ENCODE data around the gene F12. TPM values are rescaled to one million over a fixed set of nuclear protein-coding genes. Genes with fewer than 3 reads are reported as not detected.

The F12 gene
- total and polyA plus RNA-seq, 2 donors (not counting 3 experiments of a cell fraction or from before 2014, with no cell fraction given), result 1.00 to 1.4 TPM

- H3K27ac ChIP-seq (ENCODE audit: insufficient read depth, low read depth, low read length), result no peak overlapping the region
- POLR2A ChIA-PET, result interaction anchor here (0.5 to 2.7 kb wide), 3 partner anchors 20 to 67 kb away, joined by 3 to 12 read pairs (median 3); no protein-coding TSS in a partner anchor
- intact Hi-C loops (cut with micrococcal nuclease) (loop anchor here (1.0 to 5.0 kb wide), 6 partner anchors 36 to 278 kb away; partner anchors contain the start of genes GRK6, LMAN2 and PDLIM7), dilution Hi-C loops (cut with MboI; ENCODE audit: extremely low pct_ligation_motif_present, low sequenced_read_pairs) (no loop called here)
- no peak overlapping the region for H3K4me2 ChIP-seq (ENCODE audit: insufficient read depth, low read length)
- no peaks in the 10 kb centered on the region for H4K20me1 ChIP-seq (replicated peaks; ENCODE audit: control insufficient read depth, extremely low read depth, insufficient read depth, low read length)
- no peaks in the 10 kb centered on the region for H3K36me3 ChIP-seq (ENCODE audit: control insufficient read depth in 2 of 2, extremely low read depth in 1 of 2, insufficient read depth in 2 of 2, low read length in 2 of 2)
- no peak overlapping the region for H3K9ac ChIP-seq (replicated peaks; ENCODE audit: extremely low read depth, insufficient read depth, low read length)
- no TSS peak for BruUV-seq (replicated peaks)
- DNase-seq (ENCODE audit: low read depth, low spot score) (peak; percentile 88), FAIRE-seq (peak; percentile 96)
- no peaks in the 10 kb centered on the region for H3K27me3 ChIP-seq (ENCODE audit: control insufficient read depth in 2 of 2, insufficient read depth in 2 of 2, low read length in 2 of 2)
- peak overlapping the region; percentile 4 for H2AFZ ChIP-seq (ENCODE audit: low read depth, low read length)
- CTCF ChIA-PET, result interaction anchor here (0.6 to 5.7 kb wide), 44 partner anchors 12 to 671 kb away, joined by 3 to 246 read pairs (median 6); partner anchors contain the start of genes DBN1, F12, GRK6 and LMAN2
- H3K9me3 ChIP-seq (replicated peaks; ENCODE audit: control insufficient read depth, insufficient read depth, low read length), result no peaks in the 10 kb centered on the region
- no peaks in the 10 kb centered on the region for H3K4me1 ChIP-seq (ENCODE audit: control insufficient read depth, extremely low read depth, insufficient read depth, low read length)
- no peaks in the 10 kb centered on the region for H3K9me1 ChIP-seq (replicated peaks; ENCODE audit: control insufficient read depth, extremely low read depth, insufficient read depth, low read length)
- H3K4me3 ChIP-seq (replicated peaks in 1 of 3; ENCODE audit: insufficient read depth in 1 of 3, low read depth in 1 of 3, low read length in 3 of 3), result no peak overlapping the region
- H3K79me2 ChIP-seq (ENCODE audit: control insufficient read depth, insufficient read depth, low read length), result no peaks in the 10 kb centered on the region
- no peak for TF ChIP-seq FOS (IDR thresholded peaks at IDR 0.05; ENCODE audit: borderline replicate concordance, insufficient read depth, low read length)
- no peak for TF ChIP-seq POLR2AphosphoS5 (IDR thresholded peaks at IDR 0.05; ENCODE audit: insufficient read depth, low read depth, low read length)
- TF ChIP-seq GATA2 (IDR thresholded peaks at IDR 0.05; ENCODE audit: insufficient read depth, insufficient read length, low read depth, low read length), result no peak
- peak; percentile 83 for TF ChIP-seq MAX (IDR thresholded peaks at IDR 0.05; ENCODE audit: insufficient read depth, insufficient read length)
- no peak for TF ChIP-seq JUN (IDR thresholded peaks at IDR 0.05; ENCODE audit: borderline replicate concordance, insufficient read depth, insufficient read length, low read depth)
- no peak for TF ChIP-seq EZH2 (IDR thresholded peaks at IDR 0.05; ENCODE audit: borderline replicate concordance, low read depth, low read length, severe bottlenecking)
- TF ChIP-seq CTCF (IDR thresholded peaks at IDR 0.05; ENCODE audit: extremely low read depth in 1 of 2, insufficient read depth in 1 of 2, low read depth in 1 of 2, low read length in 2 of 2), result peak; percentile 90 to 92
- TF ChIP-seq MYC (IDR thresholded peaks at IDR 0.05; ENCODE audit: low read depth, low read length), result peak; percentile 55
- TF ChIP-seq POLR2A (IDR thresholded peaks at IDR 0.05; ENCODE audit: low read depth, low read length), result no peak
Observed at GRCh38 chr5:177390363-177391300, 18.7 kb downstream of the F12 start.
